ENCODE data around the gene LRRC45. TPM values are rescaled to one million over a fixed set of nuclear protein-coding genes. Genes with fewer than 3 reads are reported as not detected.
A peak's percentile ranks its signal among the peaks of the same experiment; 100 is the strongest.

LRRC45 gene
- total and polyA plus RNA-seq, 9 of the 15 experiments (the other 6 are each of a cell fraction or from before 2014, with no cell fraction given) = 3.5 to 21.5 (median 11.2) TPM; not detected in 2

DNA sequence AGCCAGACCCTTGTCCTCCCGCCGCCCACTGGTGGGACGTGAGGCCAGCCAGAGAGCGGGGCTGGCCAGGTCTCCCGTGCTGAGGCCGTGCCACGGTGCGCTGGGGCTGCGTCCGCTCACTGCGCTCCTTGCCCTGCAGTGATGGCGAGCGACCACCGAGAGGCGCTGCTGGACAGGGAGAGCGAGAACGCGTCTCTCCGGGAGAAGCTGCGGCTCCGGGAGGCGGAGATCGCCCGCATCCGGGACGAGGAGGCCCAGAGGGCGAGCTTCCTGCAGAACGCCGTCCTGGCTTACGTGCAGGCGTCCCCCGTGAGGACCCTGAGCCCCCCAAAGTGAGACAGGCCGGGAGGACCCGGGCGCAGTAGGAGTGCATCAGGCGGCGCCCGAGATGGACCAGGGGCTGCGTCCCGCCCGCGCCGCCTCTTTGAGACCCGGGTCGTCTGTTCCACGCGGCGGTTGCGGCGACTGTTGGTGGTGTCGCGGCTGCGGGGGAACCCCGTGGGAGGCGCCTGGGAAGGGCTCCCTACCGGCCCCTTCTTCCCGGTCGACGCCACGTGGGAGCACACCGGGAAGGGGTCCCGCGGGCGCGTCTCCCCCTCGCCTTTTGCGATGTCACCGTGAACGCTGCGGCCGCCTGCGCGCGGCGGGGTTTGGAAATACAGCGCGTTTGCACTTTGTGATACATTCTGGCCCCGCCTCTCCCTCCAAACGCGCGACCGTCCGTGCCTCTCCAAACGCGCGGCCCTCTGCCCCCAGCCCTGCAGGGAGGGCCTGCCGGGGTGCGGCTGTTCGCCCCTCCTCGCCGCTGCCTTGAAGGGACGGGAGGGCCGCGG lies 7.6 kb downstream of the LRRC45 start (continued):
- TF ChIP-seq HMGN3 (IDR thresholded peaks at IDR 0.05; ENCODE audit: borderline replicate concordance, extremely low read depth, insufficient read length, low read depth, low read length) (peak; percentile 63), MTF1 (CRISPR knock-in tag; IDR thresholded peaks at IDR 0.05; ENCODE audit: borderline replicate concordance) (no peak), LCOR (CRISPR knock-in tag; IDR thresholded peaks at IDR 0.05) (peak; percentile 82), POLR2A (conservative IDR thresholded peaks at IDR 0.05) (peak; percentile 55; the same call in 1 of the 2 replicates), KLF6 (CRISPR knock-in tag; IDR thresholded peaks at IDR 0.05; ENCODE audit: borderline replicate concordance) (no peak), CREM (IDR thresholded peaks at IDR 0.05; ENCODE audit: low read depth) (peak; percentile 71), TCF7 (IDR thresholded peaks at IDR 0.05; ENCODE audit: borderline replicate concordance) (0 out of 2 replicates have a peak, but pooled peaks have one; percentile 41), TBP (optimal IDR thresholded peaks at IDR 0.05; ENCODE audit: low read depth, low read length) (peak; percentile 25), NUFIP1 (IDR thresholded peaks at IDR 0.05; ENCODE audit: partially characterized antibody) (no peak), ZKSCAN1 (IDR thresholded peaks at IDR 0.05; ENCODE audit: low read depth, low read length) (0 out of 2 replicates have a peak, but pooled peaks have one; percentile 18), TAF7 (tag; IDR thresholded peaks at IDR 0.05) (no peak), CBFA2T3 (IDR thresholded peaks at IDR 0.05) (no peak)
- TF ChIP-seq, protein P1, sequence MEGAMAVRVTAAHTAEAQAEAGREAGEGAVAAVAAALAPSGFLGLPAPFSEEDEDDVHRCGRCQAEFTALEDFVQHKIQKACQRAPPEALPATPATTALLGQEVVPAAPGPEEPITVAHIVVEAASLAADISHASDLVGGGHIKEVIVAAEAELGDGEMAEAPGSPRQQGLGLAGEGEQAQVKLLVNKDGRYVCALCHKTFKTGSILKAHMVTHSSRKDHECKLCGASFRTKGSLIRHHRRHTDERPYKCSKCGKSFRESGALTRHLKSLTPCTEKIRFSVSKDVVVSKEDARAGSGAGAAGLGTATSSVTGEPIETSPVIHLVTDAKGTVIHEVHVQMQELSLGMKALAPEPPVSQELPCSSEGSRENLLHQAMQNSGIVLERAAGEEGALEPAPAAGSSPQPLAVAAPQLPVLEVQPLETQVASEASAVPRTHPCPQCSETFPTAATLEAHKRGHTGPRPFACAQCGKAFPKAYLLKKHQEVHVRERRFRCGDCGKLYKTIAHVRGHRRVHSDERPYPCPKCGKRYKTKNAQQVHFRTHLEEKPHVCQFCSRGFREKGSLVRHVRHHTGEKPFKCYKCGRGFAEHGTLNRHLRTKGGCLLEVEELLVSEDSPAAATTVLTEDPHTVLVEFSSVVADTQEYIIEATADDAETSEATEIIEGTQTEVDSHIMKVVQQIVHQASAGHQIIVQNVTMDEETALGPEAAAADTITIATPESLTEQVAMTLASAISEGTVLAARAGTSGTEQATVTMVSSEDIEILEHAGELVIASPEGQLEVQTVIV (CRISPR knock-in tag; IDR thresholded peaks at IDR 0.05; ENCODE audit: borderline replicate concordance) = no peak
- TF ChIP-seq, protein P2, sequence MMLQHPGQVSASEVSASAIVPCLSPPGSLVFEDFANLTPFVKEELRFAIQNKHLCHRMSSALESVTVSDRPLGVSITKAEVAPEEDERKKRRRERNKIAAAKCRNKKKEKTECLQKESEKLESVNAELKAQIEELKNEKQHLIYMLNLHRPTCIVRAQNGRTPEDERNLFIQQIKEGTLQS (IDR thresholded peaks at IDR 0.05) = no peak
- TF ChIP-seq, protein P2 (CRISPR knock-in tag; conservative IDR thresholded peaks at IDR 0.05) = 0 out of 2 replicates have a peak, but pooled peaks have one; percentile 57
- TF ChIP-seq, protein P3, sequence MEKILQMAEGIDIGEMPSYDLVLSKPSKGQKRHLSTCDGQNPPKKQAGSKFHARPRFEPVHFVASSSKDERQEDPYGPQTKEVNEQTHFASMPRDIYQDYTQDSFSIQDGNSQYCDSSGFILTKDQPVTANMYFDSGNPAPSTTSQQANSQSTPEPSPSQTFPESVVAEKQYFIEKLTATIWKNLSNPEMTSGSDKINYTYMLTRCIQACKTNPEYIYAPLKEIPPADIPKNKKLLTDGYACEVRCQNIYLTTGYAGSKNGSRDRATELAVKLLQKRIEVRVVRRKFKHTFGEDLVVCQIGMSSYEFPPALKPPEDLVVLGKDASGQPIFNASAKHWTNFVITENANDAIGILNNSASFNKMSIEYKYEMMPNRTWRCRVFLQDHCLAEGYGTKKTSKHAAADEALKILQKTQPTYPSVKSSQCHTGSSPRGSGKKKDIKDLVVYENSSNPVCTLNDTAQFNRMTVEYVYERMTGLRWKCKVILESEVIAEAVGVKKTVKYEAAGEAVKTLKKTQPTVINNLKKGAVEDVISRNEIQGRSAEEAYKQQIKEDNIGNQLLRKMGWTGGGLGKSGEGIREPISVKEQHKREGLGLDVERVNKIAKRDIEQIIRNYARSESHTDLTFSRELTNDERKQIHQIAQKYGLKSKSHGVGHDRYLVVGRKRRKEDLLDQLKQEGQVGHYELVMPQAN (IDR thresholded peaks at IDR 0.05; ENCODE audit: borderline replicate concordance) = peak; percentile 72
- TF ChIP-seq, protein P4, sequence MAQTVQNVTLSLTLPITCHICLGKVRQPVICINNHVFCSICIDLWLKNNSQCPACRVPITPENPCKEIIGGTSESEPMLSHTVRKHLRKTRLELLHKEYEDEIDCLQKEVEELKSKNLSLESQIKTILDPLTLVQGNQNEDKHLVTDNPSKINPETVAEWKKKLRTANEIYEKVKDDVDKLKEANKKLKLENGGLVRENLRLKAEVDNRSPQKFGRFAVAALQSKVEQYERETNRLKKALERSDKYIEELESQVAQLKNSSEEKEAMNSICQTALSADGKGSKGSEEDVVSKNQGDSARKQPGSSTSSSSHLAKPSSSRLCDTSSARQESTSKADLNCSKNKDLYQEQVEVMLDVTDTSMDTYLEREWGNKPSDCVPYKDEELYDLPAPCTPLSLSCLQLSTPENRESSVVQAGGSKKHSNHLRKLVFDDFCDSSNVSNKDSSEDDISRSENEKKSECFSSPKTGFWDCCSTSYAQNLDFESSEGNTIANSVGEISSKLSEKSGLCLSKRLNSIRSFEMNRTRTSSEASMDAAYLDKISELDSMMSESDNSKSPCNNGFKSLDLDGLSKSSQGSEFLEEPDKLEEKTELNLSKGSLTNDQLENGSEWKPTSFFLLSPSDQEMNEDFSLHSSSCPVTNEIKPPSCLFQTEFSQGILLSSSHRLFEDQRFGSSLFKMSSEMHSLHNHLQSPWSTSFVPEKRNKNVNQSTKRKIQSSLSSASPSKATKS (CRISPR knock-in tag; IDR thresholded peaks at IDR 0.05) = no peak
- TF ChIP-seq, protein P5, sequence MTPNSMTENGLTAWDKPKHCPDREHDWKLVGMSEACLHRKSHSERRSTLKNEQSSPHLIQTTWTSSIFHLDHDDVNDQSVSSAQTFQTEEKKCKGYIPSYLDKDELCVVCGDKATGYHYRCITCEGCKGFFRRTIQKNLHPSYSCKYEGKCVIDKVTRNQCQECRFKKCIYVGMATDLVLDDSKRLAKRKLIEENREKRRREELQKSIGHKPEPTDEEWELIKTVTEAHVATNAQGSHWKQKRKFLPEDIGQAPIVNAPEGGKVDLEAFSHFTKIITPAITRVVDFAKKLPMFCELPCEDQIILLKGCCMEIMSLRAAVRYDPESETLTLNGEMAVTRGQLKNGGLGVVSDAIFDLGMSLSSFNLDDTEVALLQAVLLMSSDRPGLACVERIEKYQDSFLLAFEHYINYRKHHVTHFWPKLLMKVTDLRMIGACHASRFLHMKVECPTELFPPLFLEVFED (CRISPR knock-in tag; conservative IDR thresholded peaks at IDR 0.05) = no peak
